NB4 (cell line): ENCODE data around the gene DPP4.

Experiments used
- TF ChIP-seq, protein P1 (sequence below): IDR thresholded peaks from 2 replicates; pipeline ENCODE4 v1.6.1; 2011; ENCODE audit warnings: low read depth, low read length
- TF ChIP-seq, protein P2 (sequence below): IDR thresholded peaks from one replicate; pipeline ENCODE4 v1.5.1; 2012; ENCODE audit warnings: low read depth, low read length

- TF ChIP-seq, protein P1, sequence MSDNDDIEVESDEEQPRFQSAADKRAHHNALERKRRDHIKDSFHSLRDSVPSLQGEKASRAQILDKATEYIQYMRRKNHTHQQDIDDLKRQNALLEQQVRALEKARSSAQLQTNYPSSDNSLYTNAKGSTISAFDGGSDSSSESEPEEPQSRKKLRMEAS, result no peak
- TF ChIP-seq, protein P2, sequence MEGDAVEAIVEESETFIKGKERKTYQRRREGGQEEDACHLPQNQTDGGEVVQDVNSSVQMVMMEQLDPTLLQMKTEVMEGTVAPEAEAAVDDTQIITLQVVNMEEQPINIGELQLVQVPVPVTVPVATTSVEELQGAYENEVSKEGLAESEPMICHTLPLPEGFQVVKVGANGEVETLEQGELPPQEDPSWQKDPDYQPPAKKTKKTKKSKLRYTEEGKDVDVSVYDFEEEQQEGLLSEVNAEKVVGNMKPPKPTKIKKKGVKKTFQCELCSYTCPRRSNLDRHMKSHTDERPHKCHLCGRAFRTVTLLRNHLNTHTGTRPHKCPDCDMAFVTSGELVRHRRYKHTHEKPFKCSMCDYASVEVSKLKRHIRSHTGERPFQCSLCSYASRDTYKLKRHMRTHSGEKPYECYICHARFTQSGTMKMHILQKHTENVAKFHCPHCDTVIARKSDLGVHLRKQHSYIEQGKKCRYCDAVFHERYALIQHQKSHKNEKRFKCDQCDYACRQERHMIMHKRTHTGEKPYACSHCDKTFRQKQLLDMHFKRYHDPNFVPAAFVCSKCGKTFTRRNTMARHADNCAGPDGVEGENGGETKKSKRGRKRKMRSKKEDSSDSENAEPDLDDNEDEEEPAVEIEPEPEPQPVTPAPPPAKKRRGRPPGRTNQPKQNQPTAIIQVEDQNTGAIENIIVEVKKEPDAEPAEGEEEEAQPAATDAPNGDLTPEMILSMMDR, result no peak
Observed at GRCh38 chr2:161972866-161973265, 101.1 kb downstream of the DPP4 start.
